GM12878 (cell line): Measurements from ENCODE around the gene WDFY3. TPM values are rescaled to one million over a fixed set of nuclear protein-coding genes. Genes with fewer than 3 reads are reported as not detected.

ENCODE experiments used
- ATAC-seq: fragments of 200-7000 bp; cut with Tn5 transposase; 3 replicates; pipeline ENCODE4 v1.9.1; 2020; ENCODE audit warnings: mild to moderate bottlenecking, moderate library complexity
- BruUV-seq: library from RNA; stranded (reverse); fragments of 400-500 nt; replicated peaks from 2 replicates; lab custom pipeline; 2021; lab: Mats Ljungman, UMichigan
- CTCF ChIA-PET: fragments of 300-600 bp; sonication (Branson Sonifier 250); formaldehyde crosslinking; extraction: SDS; loops from one replicate; lab custom pipeline; 2021; ENCODE audit warnings: inconsistent platforms; lab: Yijun Ruan, JAX
- POLR2A ChIA-PET: fragments of 350-600 bp; formaldehyde crosslinking; extraction: SDS; loops from one replicate; lab custom pipeline; 2021; ENCODE audit warnings: inconsistent platforms; lab: Charles Lee
- RAD21 ChIA-PET: fragments of 300-600 bp; sonication (Branson Sonifier 250); formaldehyde crosslinking; loops from one replicate; lab custom pipeline; 2023; ENCODE audit warnings: antibody characterized with exemption; ENCODE audit not compliant: unreplicated experiment; lab: Charles Lee
- SMC1A ChIA-PET: fragments of 300-600 bp; sonication (Branson Sonifier 250); formaldehyde crosslinking; loops from one replicate; lab custom pipeline; 2023; ENCODE audit not compliant: unreplicated experiment, uncharacterized antibody; lab: Charles Lee
- DNase-seq: peaks from one replicate; pipeline ENCODE4 v3.0.0-alpha.2; 2011; ENCODE audit warnings: low read depth, low spot score
- FAIRE-seq: peaks from 3 replicates; lab custom pipeline; 2011; peaks lifted over from hg19 to GRCh38; lab: Jason Lieb, UNC
- H2AFZ ChIP-seq: 2 replicates; pipeline ENCODE4 v1.6.0; 2011; ENCODE audit warnings: low read depth, low read length, control low read depth; ENCODE audit not compliant: control insufficient read depth
- H3K27ac ChIP-seq: 2 replicates; pipeline ENCODE4 v1.5.1; 2011; ENCODE audit warnings: control low read depth; ENCODE audit not compliant: control insufficient read depth, insufficient read depth
- H3K27me3 ChIP-seq, 2 experiments: replicated peaks in 1 of 2; 2 replicates each; pipeline versions ENCODE4 v1.6.0 to v1.6.1; 2011; ENCODE audit warnings: low read length in 1 of 2; ENCODE audit not compliant: control insufficient read depth in 2 of 2, insufficient read depth in 2 of 2
- H3K36me3 ChIP-seq, 2 experiments: 2 replicates each; pipeline ENCODE4 v1.5.1; 2011; ENCODE audit warnings: low read length in 1 of 2; ENCODE audit not compliant: control insufficient read depth in 2 of 2, insufficient read depth in 2 of 2
- H3K4me1 ChIP-seq: 2 replicates; pipeline ENCODE4 v1.6.1; 2011; ENCODE audit warnings: mild to moderate bottlenecking, low read length, moderate library complexity, mixed read lengths; ENCODE audit not compliant: control insufficient read depth, insufficient read depth
- H3K4me2 ChIP-seq: 2 replicates; pipeline ENCODE4 v1.6.0; 2011; ENCODE audit warnings: control low read depth; ENCODE audit not compliant: control insufficient read depth, insufficient read depth
- H3K4me3 ChIP-seq: fragments of 200-600 bp; sonication (generic); 2 replicates; pipeline ENCODE4 v1.5.1; 2016
- H3K79me2 ChIP-seq: 2 replicates; pipeline ENCODE4 v1.6.0; 2011; ENCODE audit warnings: low read length; ENCODE audit not compliant: control insufficient read depth, insufficient read depth
- H3K9ac ChIP-seq: 2 replicates; pipeline ENCODE4 v1.8.0; 2011; ENCODE audit warnings: low read length, control low read depth, mixed read lengths; ENCODE audit not compliant: control insufficient read depth, insufficient read depth
- H3K9me3 ChIP-seq: replicated peaks from 3 replicates; pipeline ENCODE4 v1.5.1; 2011; ENCODE audit warnings: mild to moderate bottlenecking, low read length; ENCODE audit not compliant: control insufficient read depth, insufficient read depth
- H4K20me1 ChIP-seq: 2 replicates; pipeline ENCODE4 v1.6.0; 2011; ENCODE audit not compliant: control insufficient read depth, insufficient read depth
- E2F4 ChIP-seq: IDR thresholded peaks from 2 replicates; pipeline ENCODE4 v1.6.1; 2012; ENCODE audit warnings: low read depth, low read length, improper control_type of control experiment
- EGR1 ChIP-seq, 2 experiments: IDR thresholded peaks; 1 replicate in 1 of 2; 2 replicates in 1 of 2; pipeline ENCODE4 v1.6.1; 2011 to 2012; ENCODE audit warnings: low read depth in 2 of 2, low read length in 2 of 2, borderline replicate concordance in 1 of 2, mild to moderate bottlenecking in 1 of 2, moderate library complexity in 1 of 2
- HSF1 ChIP-seq: fragments of 150-350 bp; IDR thresholded peaks from 2 replicates; pipeline ENCODE4 v1.6.1; 2014; ENCODE audit warnings: mild to moderate bottlenecking, low read depth, low read length
- JUND ChIP-seq: IDR thresholded peaks from 2 replicates; pipeline ENCODE4 v1.6.1; 2012; ENCODE audit warnings: low read depth, mild to moderate bottlenecking, low read length, improper control_type of control experiment, moderate library complexity
- MYB ChIP-seq: fragments of 150-350 bp; IDR thresholded peaks from 2 replicates; pipeline ENCODE4 v1.6.1; 2014; ENCODE audit warnings: mild to moderate bottlenecking, low read depth, low read length, borderline replicate concordance
- RELB ChIP-seq: fragments of 450-650 bp; IDR thresholded peaks from 2 replicates; pipeline ENCODE4 v1.6.1; 2017; ENCODE audit warnings: low read depth, mild to moderate bottlenecking, moderate library complexity
- WGBS: methylation state at CpG from one replicate; pipeline ENCODE4 v1.1.6; 2016; ENCODE audit warnings: low lambda C conversion rate; ENCODE audit not compliant: insufficient replicate concordance, insufficient coverage; ENCODE audit errors: missing lambda C conversion rate; 5-methylcytosine and 5-hydroxymethylcytosine counted together
- in situ Hi-C: fragments of 300-500 bp; cut with MboI; formaldehyde crosslinking; loops from 9 replicates; pipeline ENCODE4 v1.14.3; 2018; ENCODE audit warnings: mixed read lengths
- intact Hi-C: fragments of 100-400 bp; cut with micrococcal nuclease; formaldehyde crosslinking; loops from one replicate; pipeline ENCODE4 v1.14.2; 2022; ENCODE audit not compliant: unreplicated experiment
- polyA plus RNA-seq, 11 experiments: library from polyadenylated mRNA; depleted of rRNA in 4 of 11; unstranded in 6 of 11; stranded (reverse) in 5 of 11; fragments of >200 nt; fragmentation: Nextera tagmentation in 4 of 11; fragmentation: Illumina TruSeq in 1 of 11; extraction: Ambion mirVana in 4 of 11; extraction: Trizol in 1 of 11; gene quantifications; 1 replicate in 1 of 11; 2 replicates in 10 of 11; pipeline versions ENCODE4 v1.2.1 to v1.2.3, GENCODE V29; 2011 to 2016; ENCODE audit warnings: inconsistent platforms in 2 of 11, missing spikeins in 2 of 11, low read depth in 1 of 11
- total RNA-seq, 4 experiments: library from RNA; depleted of rRNA in 3 of 4; stranded (reverse); fragments of >200 nt in 3 of 4; fragmentation: Illumina TruSeq in 1 of 4; extraction: Trizol in 1 of 4; gene quantifications; 2 replicates each; pipeline versions ENCODE4 v1.2.1 to v1.2.3, GENCODE V29; 2013 to 2021

The WDFY3 gene
- total and polyA plus RNA-seq, 10 of the 15 experiments (the other 5 are each of a cell fraction or from before 2014, with no cell fraction given), result 0.01 to 0.23 (median 0.12) TPM; not detected in 2

GRCh38 chr4:84931961-84932360, 34.5 kb downstream of the WDFY3 start:
- H3K36me3 ChIP-seq, result no peaks in the 10 kb centered on the region
- no peaks in the 10 kb centered on the region for H4K20me1 ChIP-seq
- H3K27me3 ChIP-seq, result no peaks in the 10 kb centered on the region
- ChIA-PET CTCF (no interaction called here), RAD21 (no interaction called here), SMC1A (no interaction called here), POLR2A (no interaction called here)
- no peak overlapping the region for H3K9ac ChIP-seq
- DNase-seq (no peak), ATAC-seq (no peak), FAIRE-seq (no peak)
- H3K9me3 ChIP-seq, result no peaks in the 10 kb centered on the region
- BruUV-seq, result no TSS peak
- no peaks in the 10 kb centered on the region for H3K4me1 ChIP-seq
- intact Hi-C loops (no loop called here), in situ Hi-C loops (no loop called here)
- H3K79me2 ChIP-seq, result no peaks in the 10 kb centered on the region
- no peak overlapping the region for H3K4me2 ChIP-seq
- no peak overlapping the region for H3K4me3 ChIP-seq
- no peak overlapping the region for H2AFZ ChIP-seq
- WGBS, result 0% methylated on average over 3 of the region's 3 CpGs
- no peak overlapping the region for H3K27ac ChIP-seq
- TF ChIP-seq JUND, result no peak
- no peak for TF ChIP-seq HSF1
- TF ChIP-seq EGR1 (IDR thresholded peaks at IDR 0.05; ENCODE audit: borderline replicate concordance in 1 of 2, low read depth in 2 of 2, low read length in 2 of 2), result no peak
- TF ChIP-seq E2F4, result no peak
- no peak for TF ChIP-seq RELB
- no peak for TF ChIP-seq MYB
